Measurements from ENCODE around the gene SHBG. TPM values are rescaled to one million over a fixed set of nuclear protein-coding genes. Genes with fewer than 3 reads are reported as not detected.
"Not testable (repeated sequence)": the region's sequence is repeated elsewhere in the genome, so short reads cannot be mapped to it uniquely, and the experiment has no call there.

SHBG gene
- polyA plus RNA-seq (ENCODE audit: insufficient read depth in 1 of 5, insufficient read length in 5 of 5, low replicate concordance in 1 of 5): 1 to 10 TPM; 1.1 to 2.0 (median 1.2) TPM
- long read RNA-seq, donor 1, partial matches to known transcripts: 27 of 149 reads
- long read RNA-seq, donor 1, other reads (novel, unspliced or antisense): 122 of 149 reads
- long read RNA-seq, donor 2, partial matches to known transcripts: 0 of 61 reads
- long read RNA-seq, donor 2, other reads (novel, unspliced or antisense): 61 of 61 reads
- long read RNA-seq, donor 3: 0 reads
- long read RNA-seq, donor 4, partial matches to known transcripts: 23 of 77 reads
- long read RNA-seq, donor 4, other reads (novel, unspliced or antisense): 54 of 77 reads
- long read RNA-seq, donor 5, partial matches to known transcripts: 80 of 163 reads
- long read RNA-seq, donor 5, other reads (novel, unspliced or antisense): 82 of 163 reads
- long read RNA-seq, donor 6: 0 reads
- long read RNA-seq, donor 7: 0 reads
- long read RNA-seq, donor 8: 0 reads

- DNase-seq: no peak
These were observed at the start of gene SHBG for GRCh38 chr17:7629939-7630571. TSS of gene SHBG (plus strand) at chr17:7630135. CDS start at chr17:7630173, 38 bp downstream.

- no peak for DNase-seq
These were observed 49.0 kb upstream of the SHBG start for GRCh38 chr17:7580604-7581575.

- no peak for DNase-seq
These were observed 47.3 kb upstream of the SHBG start for GRCh38 chr17:7582396-7583252.

GRCh38 chr17:7583253-7584109 lies 46.5 kb upstream of the SHBG start, which contains the start of gene MPDU1:
TSS of gene MPDU1 (plus strand) at chr17:7583852. CDS start at chr17:7583863, 11 bp downstream.
- peak; percentile 98 to 99 for DNase-seq

- DNase-seq: no peak
These were observed 43.1 kb upstream of the SHBG start for GRCh38 chr17:7586673-7587419.

GRCh38 chr17:7587420-7588151 lies 42.3 kb upstream of the SHBG start:
- no peak for DNase-seq

GRCh38 chr17:7588553-7589203 lies 41.3 kb upstream of the SHBG start:
- no peak for DNase-seq

GRCh38 chr17:7589204-7589868 lies 40.6 kb upstream of the SHBG start:
- peak; percentile 75 to 79 for DNase-seq

GRCh38 chr17:7589891-7590691 lies 39.8 kb upstream of the SHBG start, which contains the start of gene SOX15:
TSS of gene SOX15 (minus strand) at chr17:7590094. CDS start at chr17:7589676, 418 bp downstream.
- no peak for DNase-seq

- DNase-seq: no peak
These were observed 39.2 kb upstream of the SHBG start for GRCh38 chr17:7590743-7591142.

- DNase-seq: no peak
These were observed 38.3 kb upstream of the SHBG start for GRCh38 chr17:7591596-7591995.

- no peak for DNase-seq
These were observed 37.4 kb upstream of the SHBG start for GRCh38 chr17:7592422-7593021.

GRCh38 chr17:7593296-7593695 lies 36.6 kb upstream of the SHBG start:
- DNase-seq: no peak

- DNase-seq: not testable (repeated sequence)
These were observed 32.4 kb upstream of the SHBG start for GRCh38 chr17:7597561-7597960.

GRCh38 chr17:7606280-7606679 lies 23.7 kb upstream of the SHBG start:
- DNase-seq: no peak

GRCh38 chr17:7610641-7611040 lies 19.3 kb upstream of the SHBG start:
- no peak for DNase-seq

Measured in right lung (tissue), 10 donors.